ENCODE results near the gene SCNM1. TPM values are rescaled to one million over a fixed set of nuclear protein-coding genes. Genes with fewer than 3 reads are reported as not detected.
A peak's percentile ranks its signal among the peaks of the same experiment; 100 is the strongest.
"Not testable (repeated sequence)": the region's sequence is repeated elsewhere in the genome, so short reads cannot be mapped to it uniquely, and the experiment has no call there.

The SCNM1 gene
- total RNA-seq, 1 experiment from 2014 or later, result 105 TPM

DNA sequence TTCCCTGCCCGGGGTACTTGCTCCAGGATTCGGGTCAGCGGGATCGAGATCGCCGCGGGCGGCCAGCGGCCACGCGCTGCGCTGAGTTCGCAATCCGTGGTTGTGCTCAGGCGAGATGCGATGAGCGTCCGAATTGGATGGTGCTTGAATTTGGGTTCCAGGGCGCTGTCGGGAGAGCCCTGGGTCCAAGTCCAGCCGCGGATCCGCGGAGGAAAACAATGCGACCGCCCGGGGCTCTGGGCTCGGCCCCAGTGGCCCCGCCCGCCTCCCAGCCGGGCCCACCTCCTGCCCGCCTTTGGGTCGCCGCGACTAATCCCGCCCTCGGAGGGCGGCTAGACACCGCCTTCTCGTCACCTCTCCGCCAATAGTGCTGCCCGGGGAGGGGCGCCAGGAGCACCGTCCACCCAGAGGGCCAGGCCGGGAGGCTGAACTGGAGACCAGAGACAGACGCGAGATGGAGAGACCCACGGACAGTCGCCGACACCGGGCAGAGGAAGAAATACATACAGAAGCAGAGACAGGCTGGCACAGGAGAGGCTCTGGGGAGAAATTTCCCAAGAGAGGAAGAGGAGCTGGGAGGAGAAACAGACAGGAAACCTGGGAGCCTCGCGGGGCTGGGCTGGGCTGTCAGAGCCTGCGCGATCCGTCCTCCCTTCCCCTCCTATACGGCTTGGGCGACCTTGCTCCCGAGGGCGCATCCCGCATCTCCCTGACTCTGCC is 19.4 kb upstream of the SCNM1 start, which contains the start of gene SEMA6C:
Gene SEMA6C, minus strand, starts transcription at position 220 of the 720 bp plus-strand sequence. CDS start 4,010 bp downstream, outside the sequence.
- DNase-seq (ENCODE audit: low spot score), result peak; percentile 95

DNA sequence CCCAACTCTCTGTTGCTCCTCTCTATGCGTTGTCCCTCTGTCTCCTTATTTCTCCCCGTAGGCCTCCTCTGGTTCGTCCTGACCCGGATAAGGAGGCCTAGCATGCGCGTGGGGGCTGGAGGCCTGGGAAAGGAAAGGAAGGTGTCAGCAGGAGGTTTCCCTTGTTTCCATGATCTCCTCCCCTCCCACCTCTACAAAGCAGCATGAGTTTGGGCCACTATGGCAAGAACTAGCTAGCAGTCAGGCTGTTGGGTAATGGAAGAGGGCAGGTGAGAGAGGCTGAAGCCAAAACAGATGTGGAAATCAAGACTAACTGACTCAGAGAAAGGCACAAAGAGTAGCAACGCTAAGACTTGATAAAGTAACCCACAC is 18.8 kb upstream of the SCNM1 start:
- no peak for DNase-seq (ENCODE audit: low spot score)

- DNase-seq (ENCODE audit: low spot score), result no peak
These were observed 18.3 kb upstream of the SCNM1 start for GRCh38 chr1:151147665-151148064.

GRCh38 chr1:151156515-151156819 is 9.5 kb upstream of the SCNM1 start, which contains the start of gene TNFAIP8L2:
Gene TNFAIP8L2, plus strand, starts transcription at chr1:151156649. Its CDS starts 2,049 bp downstream, at chr1:151158698.
- no peak for DNase-seq (ENCODE audit: low spot score)

DNA sequence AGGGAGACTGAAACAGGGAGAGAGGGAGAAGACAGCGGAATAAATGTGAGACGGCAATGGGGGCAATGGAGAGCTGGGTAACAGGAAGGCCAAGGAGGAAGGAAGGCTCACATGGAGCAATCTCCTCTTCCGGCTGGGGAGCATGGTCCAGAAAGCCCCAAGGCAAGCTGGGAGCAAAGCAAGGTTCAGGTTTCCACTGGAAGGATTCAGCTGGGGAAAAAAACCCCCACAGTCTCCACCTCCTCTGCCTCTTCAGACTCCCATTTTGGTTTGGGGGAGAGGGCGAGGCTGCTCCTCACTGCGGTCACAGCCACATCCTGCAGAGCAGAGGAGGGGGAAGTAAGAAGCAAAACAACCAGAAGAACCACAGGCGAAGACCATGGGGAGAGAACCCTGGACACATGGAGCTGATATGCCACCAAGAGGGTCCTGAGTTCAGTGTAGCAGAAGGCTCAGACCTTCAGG is 8.8 kb upstream of the SCNM1 start:
- no peak for DNase-seq (ENCODE audit: low spot score)

DNA sequence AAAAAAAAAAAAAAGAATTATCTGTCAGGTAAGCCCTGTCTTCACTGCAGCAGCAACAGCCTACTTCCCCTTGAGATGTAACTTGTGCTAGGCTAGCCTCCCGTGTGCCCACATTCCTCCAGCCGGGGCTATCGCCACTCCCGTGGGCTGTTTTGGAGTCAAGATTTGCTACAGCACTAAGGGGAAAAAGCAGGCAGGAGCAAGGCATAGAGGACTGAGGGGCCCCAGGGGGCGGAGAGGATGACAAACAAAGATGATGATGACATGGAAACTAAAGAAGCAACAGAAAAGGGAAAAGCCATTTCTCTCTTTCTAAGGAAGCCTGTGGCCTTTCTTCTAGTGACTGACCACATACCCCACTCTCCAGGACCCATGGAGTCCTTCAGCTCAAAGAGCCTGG is 7.6 kb upstream of the SCNM1 start:
- DNase-seq (ENCODE audit: low spot score), result no peak

DNA sequence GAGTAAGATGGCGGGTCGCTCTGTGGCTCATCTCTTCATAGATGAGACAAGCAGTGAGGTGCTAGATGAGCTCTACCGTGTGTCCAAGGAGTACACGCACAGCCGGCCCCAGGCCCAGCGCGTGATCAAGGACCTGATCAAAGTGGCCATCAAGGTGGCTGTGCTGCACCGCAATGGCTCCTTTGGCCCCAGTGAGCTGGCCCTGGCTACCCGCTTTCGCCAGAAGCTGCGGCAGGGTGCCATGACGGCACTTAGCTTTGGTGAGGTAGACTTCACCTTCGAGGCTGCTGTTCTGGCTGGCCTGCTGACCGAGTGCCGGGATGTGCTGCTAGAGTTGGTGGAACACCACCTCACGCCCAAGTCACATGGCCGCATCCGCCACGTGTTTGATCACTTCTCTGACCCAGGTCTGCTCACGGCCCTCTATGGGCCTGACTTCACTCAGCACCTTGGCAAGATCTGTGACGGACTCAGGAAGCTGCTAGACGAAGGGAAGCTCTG is 7.1 kb upstream of the SCNM1 start:
- no peak for DNase-seq (ENCODE audit: low spot score)

DNA sequence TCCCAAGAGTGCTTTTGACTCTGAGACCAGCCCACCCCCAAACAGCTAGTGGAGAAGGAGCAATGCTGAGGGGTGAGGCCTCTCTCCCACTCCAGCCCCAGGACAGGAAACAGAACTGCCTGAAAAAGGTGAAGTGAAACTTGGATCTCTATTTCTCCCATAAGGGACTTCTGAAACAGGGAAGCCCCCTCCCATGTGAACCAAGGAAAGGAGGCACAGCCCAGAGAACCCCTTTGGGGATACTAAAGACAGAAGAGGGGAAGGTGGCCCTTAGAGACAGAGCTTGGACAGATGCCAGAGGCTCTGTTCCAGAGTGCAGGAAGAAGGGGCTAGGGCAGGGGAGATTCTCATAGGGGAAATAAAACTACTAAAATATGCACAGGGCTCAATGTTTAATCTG is 6.6 kb upstream of the SCNM1 start:
- DNase-seq (ENCODE audit: low spot score), result no peak

DNA sequence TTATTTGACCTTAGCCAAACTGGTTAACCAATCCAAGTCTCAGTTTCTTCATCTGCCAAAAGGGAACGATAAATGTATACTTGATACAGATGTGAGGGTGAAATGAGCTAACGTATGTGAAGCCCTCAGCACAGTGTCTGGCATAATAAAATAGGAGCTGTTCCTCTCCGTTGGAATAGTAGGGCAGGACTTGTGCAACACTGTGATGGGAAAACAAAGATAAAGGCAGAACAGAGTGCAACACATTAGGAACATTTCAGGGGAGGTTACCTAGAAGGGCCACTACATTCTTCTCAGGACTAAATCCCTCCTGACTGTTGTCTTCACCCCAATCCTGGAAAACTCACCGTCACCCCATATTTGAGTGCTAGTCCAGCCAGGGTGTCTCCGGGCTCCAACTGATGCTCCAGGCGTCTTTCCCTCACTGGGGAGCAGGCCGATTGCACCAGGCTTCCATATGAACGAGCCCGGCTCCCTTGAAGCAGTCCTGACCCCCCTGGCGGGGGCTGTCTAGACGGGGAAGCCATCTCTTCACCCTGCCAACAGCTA is 1.1 kb upstream of the SCNM1 start:
- DNase-seq (ENCODE audit: low spot score), result no peak

DNA sequence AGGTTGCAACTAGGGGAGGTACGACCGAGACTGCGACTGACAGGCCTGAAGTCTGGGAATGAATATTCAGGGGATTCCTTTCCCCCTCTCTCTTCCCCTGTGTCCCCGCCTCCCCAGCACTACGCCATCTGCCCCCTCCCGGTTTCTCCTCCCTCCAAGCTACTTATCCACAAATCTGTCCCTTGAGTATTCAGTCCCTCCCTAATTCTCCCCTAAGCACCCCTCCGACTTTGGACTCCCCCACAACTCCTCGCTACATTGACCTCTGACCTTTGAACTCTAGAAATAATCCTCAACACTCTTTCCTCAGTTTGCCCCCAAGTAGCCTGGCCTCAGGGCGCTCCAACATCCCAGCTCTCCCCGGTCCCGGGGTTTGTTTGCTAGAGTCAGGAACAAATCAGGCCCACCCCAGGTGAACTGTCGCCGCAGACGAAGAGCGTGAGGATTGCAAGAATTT is 635 bp upstream of the SCNM1 start:
- no peak for DNase-seq (ENCODE audit: low spot score)

GRCh38 chr1:151166505-151166956 is 587 bp downstream of the SCNM1 start:
- peak; percentile 72 for DNase-seq (ENCODE audit: low spot score)

DNA sequence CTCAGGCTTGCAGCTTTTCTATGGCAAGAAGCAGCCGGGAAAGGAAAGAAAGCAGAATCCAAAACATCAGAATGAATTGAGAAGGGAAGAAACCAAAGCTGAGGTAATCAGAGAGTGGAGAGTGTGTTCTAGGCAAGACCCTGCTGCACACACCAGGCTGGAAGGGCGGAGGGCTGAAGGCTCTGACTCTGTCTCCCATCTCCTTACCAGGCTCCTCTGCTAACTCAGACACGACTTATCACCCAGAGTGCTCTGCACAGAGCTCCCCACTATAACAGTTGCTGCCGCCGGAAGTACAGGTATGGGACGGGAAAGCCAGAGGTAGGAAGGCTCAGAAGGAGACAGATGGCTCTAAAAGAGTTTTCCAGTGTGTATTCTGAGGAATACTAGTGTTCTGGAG is 1.2 kb downstream of the SCNM1 start:
- no peak for DNase-seq (ENCODE audit: low spot score)

DNA sequence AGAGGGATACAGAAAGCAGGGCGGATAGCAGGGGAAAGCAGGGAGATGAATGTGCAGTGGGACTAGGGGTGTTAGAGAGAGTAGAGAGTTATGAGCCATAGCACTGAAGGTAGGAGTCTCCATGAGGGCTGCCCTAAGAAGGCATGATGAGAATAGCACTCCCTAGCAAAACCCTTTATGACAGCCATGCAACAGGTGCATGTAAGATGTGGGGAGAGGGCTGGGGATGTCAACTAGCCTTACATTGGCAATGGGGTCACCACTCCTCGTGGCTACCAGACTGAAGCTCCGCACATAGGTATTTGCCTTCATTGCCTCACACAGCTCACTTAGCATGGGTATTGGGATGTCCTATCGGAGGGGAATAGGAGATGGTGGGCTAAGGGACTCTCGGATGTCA is 5.2 kb downstream of the SCNM1 start:
- DNase-seq (ENCODE audit: low spot score), result no peak

GRCh38 chr1:151175041-151175741 is 9.2 kb downstream of the SCNM1 start:
- DNase-seq (ENCODE audit: low spot score), result no peak

DNA sequence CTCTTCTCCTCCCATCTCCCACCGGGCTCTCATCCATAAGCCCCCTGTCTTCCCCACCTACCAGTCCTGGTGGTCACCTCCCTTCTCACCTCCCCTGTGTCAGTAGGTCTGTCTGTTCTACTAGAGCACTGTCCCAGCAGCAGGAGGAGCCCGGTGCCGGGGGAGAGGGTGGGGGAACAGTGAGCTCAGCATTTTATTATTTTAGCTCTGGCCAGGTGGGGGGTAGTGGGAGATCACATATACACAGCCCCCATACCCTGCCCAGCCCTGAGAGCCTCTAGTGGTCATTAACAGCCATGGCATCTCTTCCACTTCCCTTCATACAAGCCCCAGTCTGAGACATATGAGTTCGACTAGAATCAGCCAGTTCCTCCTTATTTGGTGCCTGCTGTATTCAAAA is 9.9 kb downstream of the SCNM1 start, which contains the start of gene TMOD4:
Gene TMOD4, minus strand, starts transcription at position 119 of the 400 bp plus-strand sequence. CDS start 1,106 bp downstream, outside the sequence.
- DNase-seq (ENCODE audit: low spot score), result no peak

DNA sequence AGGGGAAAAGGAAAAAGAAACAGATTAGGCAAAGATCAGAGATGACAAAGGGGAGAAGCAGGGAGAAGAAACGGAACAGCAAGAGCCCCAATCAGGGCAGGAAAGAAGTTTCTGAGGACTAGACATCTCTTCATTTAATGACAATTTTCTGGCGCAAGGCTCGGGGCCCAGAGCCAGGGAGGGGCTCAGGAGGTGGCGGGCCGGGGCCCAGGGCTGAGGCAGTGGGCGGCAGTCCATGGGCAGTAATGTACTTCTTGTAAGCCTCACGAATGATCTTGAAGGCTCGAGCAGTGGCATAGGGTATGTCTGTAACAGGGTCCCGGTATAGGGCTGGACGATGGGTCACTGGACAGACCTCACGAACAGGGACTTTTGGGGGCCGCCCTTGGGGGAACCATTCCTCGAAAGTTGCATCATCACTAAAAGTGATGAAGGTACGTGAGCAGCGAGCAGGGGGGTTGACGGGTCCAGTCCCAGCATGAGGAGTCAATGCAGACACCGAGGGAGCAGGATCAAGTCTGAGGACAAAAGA is 10.6 kb downstream of the SCNM1 start:
- DNase-seq (ENCODE audit: low spot score), result no peak

DNA sequence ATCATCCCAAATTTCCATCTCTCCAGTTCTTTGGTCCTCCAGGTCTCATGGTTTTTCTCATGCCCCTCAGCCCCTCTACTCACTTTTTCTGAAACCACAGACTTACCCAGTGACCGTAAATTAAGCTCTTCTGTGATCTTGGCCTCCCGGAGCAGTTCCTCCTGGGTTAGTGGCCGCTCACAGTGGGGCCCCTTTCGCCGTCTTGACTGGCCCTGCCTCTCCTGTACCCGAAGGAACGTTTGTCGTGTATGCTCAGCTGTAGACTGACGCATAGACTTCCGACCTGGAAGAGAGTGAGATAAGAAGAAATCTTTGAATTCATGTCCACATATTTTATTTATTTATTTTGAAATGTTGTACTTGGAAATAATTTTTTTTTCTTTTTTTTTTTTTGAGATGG is 18.3 kb downstream of the SCNM1 start:
- no peak for DNase-seq (ENCODE audit: low spot score)

GRCh38 chr1:151187205-151187604 is 21.3 kb downstream of the SCNM1 start:
- DNase-seq (ENCODE audit: low spot score), result no peak

- DNase-seq (ENCODE audit: low spot score), result not testable (repeated sequence)
These were observed 22.7 kb downstream of the SCNM1 start for GRCh38 chr1:151188667-151189066.

- DNase-seq (ENCODE audit: low spot score), result peak; percentile 99
These were observed 23.9 kb downstream of the SCNM1 start, which contains the start of gene VPS72 for GRCh38 chr1:151189637-151190445. Gene VPS72, minus strand, starts transcription at chr1:151190197. Its CDS starts 76 bp downstream, at chr1:151190121.

- no peak for DNase-seq (ENCODE audit: low spot score)
These were observed 26.1 kb downstream of the SCNM1 start for GRCh38 chr1:151192047-151192446.

All from A172 (cell line).